GM12892 (cell line): ENCODE measurements around the gene TRAF3IP1.

Experiments used
- POLR2A ChIP-seq: IDR thresholded peaks from 2 replicates; pipeline ENCODE4 v1.6.1; 2011; ENCODE audit warnings: low read depth, low read length, control low read depth
- POLR2AphosphoS5 ChIP-seq: IDR thresholded peaks from 2 replicates; pipeline ENCODE4 v1.6.1; 2011; ENCODE audit warnings: low read depth, low read length, control low read depth

DNA sequence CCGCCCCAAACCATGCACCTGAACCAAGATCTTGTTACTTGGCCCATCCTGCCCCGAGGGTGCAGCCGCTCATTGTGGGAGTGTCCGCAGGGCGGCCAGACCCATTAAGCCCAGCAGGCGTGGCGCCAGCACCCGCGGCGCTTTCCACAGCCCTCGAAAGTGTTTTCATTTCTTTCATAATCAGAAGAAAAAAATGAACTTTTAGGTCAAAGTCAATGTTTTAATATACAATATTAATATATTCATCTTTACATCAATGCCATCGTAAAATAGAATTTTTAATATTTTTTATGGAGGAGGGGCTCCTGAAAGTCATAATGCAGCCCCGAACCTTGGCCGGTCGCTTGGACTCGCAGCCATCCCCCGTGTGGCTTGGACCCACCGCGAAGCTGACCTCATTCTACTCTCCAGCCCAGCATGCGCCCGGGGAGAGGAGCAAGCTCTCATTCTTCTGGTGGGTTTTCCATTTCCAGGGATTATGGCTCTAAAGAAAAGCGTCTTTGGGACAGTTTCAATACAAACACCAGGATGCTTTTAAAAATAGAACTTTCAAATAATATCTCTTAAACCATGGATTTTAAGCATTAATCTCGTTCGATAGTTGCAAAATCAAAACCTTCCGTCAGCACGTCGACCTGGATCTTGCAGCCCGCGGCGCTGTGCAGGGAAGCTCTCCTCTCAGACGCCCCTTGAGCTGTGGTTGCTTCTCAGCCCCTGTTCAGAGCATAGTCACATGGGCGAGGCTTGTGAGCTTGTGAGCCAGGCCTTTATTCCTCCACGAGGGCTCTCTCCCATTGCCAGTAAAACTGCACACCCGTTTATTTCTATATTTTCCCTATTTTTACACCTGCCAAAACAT is 89.3 kb downstream of the TRAF3IP1 start:
- TF ChIP-seq POLR2A = no peak
- TF ChIP-seq POLR2AphosphoS5 = no peak
